BLaER1 (cell line): ENCODE data around the gene NAMPT.
"Not testable (repeated sequence)": the region's sequence is repeated elsewhere in the genome, so short reads cannot be mapped to it uniquely, and the experiment has no call there.

ENCODE experiments used
- H3K27ac ChIP-seq: shearing (Covaris generic); formaldehyde crosslinking; 2 replicates; pipeline ENCODE4 v1.8.1; 2022
- H3K27me3 ChIP-seq: shearing (Covaris generic); formaldehyde crosslinking; 2 replicates; pipeline ENCODE4 v1.8.1; 2022
- H3K36me3 ChIP-seq: shearing (Covaris generic); formaldehyde crosslinking; 2 replicates; pipeline ENCODE4 v1.8.1; 2022
- H3K4me1 ChIP-seq: shearing (Covaris generic); formaldehyde crosslinking; 2 replicates; pipeline ENCODE4 v1.8.1; 2022
- H3K4me2 ChIP-seq: shearing (Covaris generic); formaldehyde crosslinking; 2 replicates; pipeline ENCODE4 v1.8.1; 2022
- H3K4me3 ChIP-seq: shearing (Covaris generic); formaldehyde crosslinking; 2 replicates; pipeline ENCODE4 v1.8.1; 2022
- H3K9ac ChIP-seq: shearing (Covaris generic); formaldehyde crosslinking; 2 replicates; pipeline ENCODE4 v1.8.1; 2022
- H3K9me3 ChIP-seq: shearing (Covaris generic); formaldehyde crosslinking; 2 replicates; pipeline ENCODE4 v1.8.1; 2022
- H4K20me1 ChIP-seq: shearing (Covaris generic); formaldehyde crosslinking; 2 replicates; pipeline ENCODE4 v1.8.1; 2022
- Cebpa-rat ChIP-seq: shearing (Covaris generic); IDR thresholded peaks from 2 replicates; pipeline ENCODE4 v1.8.1; 2022

The NAMPT gene

GRCh38 chr7:106305732-106306131 lies 20.9 kb upstream of the NAMPT start:
- Histone ChIP-seq H3K9ac (no peak overlapping the region), H3K9me3 (peaks cover 17% of the 10 kb centered on the region), H3K36me3 (no peaks in the 10 kb centered on the region), H3K4me2 (no peak overlapping the region), H4K20me1 (no peaks in the 10 kb centered on the region), H3K27me3 (no peaks in the 10 kb centered on the region), H3K4me1 (no peaks in the 10 kb centered on the region), H3K27ac (no peak overlapping the region), H3K4me3 (no peak overlapping the region)
- no peak for TF ChIP-seq Cebpa-rat

GRCh38 chr7:106304568-106304967 lies 19.8 kb upstream of the NAMPT start:
- Histone ChIP-seq H3K4me2 (no peak overlapping the region), H3K9me3 (peaks cover 17% of the 10 kb centered on the region), H3K4me3 (no peak overlapping the region), H3K9ac (no peak overlapping the region), H3K4me1 (no peaks in the 10 kb centered on the region), H3K36me3 (no peaks in the 10 kb centered on the region), H3K27me3 (no peaks in the 10 kb centered on the region), H3K27ac (no peak overlapping the region), H4K20me1 (no peaks in the 10 kb centered on the region)
- no peak for TF ChIP-seq Cebpa-rat

DNA sequence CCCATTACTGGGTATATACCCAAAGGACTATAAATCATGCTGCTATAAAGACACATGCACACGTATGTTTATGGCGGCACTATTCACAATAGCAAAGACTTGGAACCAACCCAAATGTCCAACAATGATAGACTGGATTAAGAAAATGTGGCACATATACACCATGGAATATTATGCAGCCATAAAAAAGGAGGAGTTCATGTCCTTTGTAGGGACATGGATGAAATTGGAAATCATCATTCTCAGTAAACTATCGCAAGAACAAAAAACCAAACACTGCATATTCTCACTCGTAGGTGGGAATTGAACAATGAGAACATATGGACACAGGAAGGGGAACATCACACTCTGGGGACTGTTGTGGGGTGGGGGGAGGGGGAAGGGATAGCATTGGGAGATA lies 13.8 kb upstream of the NAMPT start:
- peaks cover 12% of the 10 kb centered on the region for H3K9me3 ChIP-seq
- not testable (repeated sequence) for H3K36me3 ChIP-seq

GRCh38 chr7:106298155-106298554 lies 13.4 kb upstream of the NAMPT start:
- H4K20me1 ChIP-seq, H3K27ac ChIP-seq, H3K36me3 ChIP-seq, H3K9ac ChIP-seq, H3K4me1 ChIP-seq, H3K27me3 ChIP-seq, H3K4me3 ChIP-seq, H3K9me3 ChIP-seq, H3K4me2 ChIP-seq: not testable (repeated sequence)

More for the DNA sequence above, 13.8 kb upstream of the NAMPT start:
- not testable (repeated sequence) for H3K9ac ChIP-seq, H3K4me2 ChIP-seq, H3K27ac ChIP-seq, H3K4me1 ChIP-seq, H4K20me1 ChIP-seq, H3K4me3 ChIP-seq, H3K27me3 ChIP-seq

DNA sequence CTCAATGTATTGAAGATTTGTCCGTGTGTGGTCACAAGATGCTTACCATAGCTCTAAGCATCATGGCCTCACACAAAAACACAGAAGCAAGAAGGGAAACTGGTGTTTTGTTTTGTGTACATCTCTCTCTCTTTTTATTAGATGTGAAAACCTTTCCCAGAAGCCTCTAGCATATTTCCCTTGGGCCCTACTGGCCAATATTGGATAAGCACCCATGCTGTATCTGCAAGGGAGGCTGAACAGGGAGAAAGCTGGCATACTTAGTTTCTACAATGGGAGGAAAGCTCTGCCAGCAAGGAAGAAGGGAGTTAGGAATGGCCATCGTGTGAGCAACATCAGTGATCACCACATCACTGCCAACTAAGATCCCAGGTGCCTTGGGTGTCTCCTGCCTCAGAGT lies 9.6 kb upstream of the NAMPT start:
- no peaks in the 10 kb centered on the region for H3K4me1 ChIP-seq
- H3K27ac ChIP-seq: no peak overlapping the region
- H3K9me3 ChIP-seq: no peaks in the 10 kb centered on the region
- no peak for TF ChIP-seq Cebpa-rat
- H4K20me1 ChIP-seq: no peaks in the 10 kb centered on the region
- no peaks in the 10 kb centered on the region for H3K36me3 ChIP-seq
- H3K4me2 ChIP-seq: no peak overlapping the region
- no peak overlapping the region for H3K4me3 ChIP-seq
- H3K27me3 ChIP-seq: no peaks in the 10 kb centered on the region
- H3K9ac ChIP-seq: no peak overlapping the region

DNA sequence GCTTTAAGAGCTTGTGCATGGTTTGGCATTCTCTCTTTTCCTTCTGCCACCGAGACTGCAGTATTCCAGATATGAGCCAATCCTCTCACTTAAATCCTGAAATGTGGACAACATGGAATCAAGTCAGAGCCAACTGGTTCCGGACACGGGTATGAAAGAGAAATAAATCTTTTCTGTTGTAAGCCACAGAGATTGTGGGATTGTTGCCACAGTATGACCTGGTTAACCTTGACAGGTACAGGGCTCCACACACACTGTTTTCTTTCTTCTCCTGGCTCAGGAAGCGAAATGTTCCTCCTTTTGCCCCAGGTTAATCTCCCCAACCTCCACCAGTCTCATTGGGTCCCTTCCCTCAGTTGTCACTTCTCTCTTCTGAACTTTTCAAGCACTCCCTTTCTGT lies 6.5 kb upstream of the NAMPT start:
- TF ChIP-seq Cebpa-rat: no peak
- no peak overlapping the region for H3K4me2 ChIP-seq

DNA sequence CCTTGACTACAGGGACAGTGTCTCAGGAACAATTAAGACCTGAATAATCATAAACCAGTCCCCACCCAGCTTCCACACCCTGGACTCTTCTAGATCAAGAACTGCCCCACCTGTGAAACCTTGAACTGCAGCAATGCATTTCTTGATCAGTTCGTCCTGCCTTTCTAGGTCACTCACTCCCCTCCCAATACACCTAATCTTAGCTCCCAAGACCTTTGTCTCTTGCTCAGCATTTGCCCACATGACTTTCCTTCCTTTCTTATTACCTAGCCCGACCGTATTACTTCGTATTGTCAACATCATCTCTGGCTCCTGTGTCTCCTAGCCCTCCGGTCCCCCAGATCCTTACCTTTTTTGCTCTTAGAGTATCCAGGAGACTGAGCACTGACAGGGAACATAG lies 5.5 kb upstream of the NAMPT start:
- no peak overlapping the region for H3K27ac ChIP-seq
- no peaks in the 10 kb centered on the region for H3K36me3 ChIP-seq
- no peak overlapping the region for H3K4me2 ChIP-seq
- no peak overlapping the region for H3K4me3 ChIP-seq
- no peaks in the 10 kb centered on the region for H4K20me1 ChIP-seq
- peaks cover 5% of the 10 kb centered on the region for H3K4me1 ChIP-seq
- H3K27me3 ChIP-seq: no peaks in the 10 kb centered on the region
- H3K9ac ChIP-seq: no peak overlapping the region
- no peaks in the 10 kb centered on the region for H3K9me3 ChIP-seq
- no peak for TF ChIP-seq Cebpa-rat

More for the DNA sequence above, 6.5 kb upstream of the NAMPT start:
- Histone ChIP-seq H3K9me3 (no peaks in the 10 kb centered on the region), H3K27ac (no peak overlapping the region), H4K20me1 (no peaks in the 10 kb centered on the region), H3K4me3 (no peak overlapping the region), H3K9ac (no peak overlapping the region), H3K27me3 (no peaks in the 10 kb centered on the region), H3K4me1 (no peaks in the 10 kb centered on the region), H3K36me3 (no peaks in the 10 kb centered on the region)

DNA sequence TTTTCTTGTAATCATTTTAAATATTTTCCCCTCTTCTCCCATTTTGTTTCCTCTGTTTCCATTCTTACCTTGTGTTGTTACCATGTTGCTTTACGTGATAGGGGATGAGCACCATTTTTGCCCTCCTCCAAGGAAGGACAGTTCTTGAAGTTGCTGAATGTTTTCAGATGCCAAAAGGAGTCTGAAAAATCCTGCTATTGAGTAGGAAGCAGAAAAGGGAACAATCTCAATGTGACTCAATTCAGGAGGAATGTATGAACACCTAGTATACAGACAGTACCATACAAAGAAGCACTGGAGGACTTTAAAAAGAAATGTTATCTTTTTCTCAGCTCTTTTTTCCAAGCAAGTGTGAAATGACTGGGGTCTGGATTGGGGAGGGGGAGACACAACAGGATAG lies 5.1 kb upstream of the NAMPT start:
- no peaks in the 10 kb centered on the region for H4K20me1 ChIP-seq
- H3K27me3 ChIP-seq: no peaks in the 10 kb centered on the region
- peaks cover 5% of the 10 kb centered on the region for H3K4me1 ChIP-seq
- TF ChIP-seq Cebpa-rat: no peak
- H3K27ac ChIP-seq: no peak overlapping the region
- no peak overlapping the region for H3K4me2 ChIP-seq
- H3K4me3 ChIP-seq: no peak overlapping the region
- H3K9me3 ChIP-seq: no peaks in the 10 kb centered on the region
- H3K36me3 ChIP-seq: no peaks in the 10 kb centered on the region
- no peak overlapping the region for H3K9ac ChIP-seq

DNA sequence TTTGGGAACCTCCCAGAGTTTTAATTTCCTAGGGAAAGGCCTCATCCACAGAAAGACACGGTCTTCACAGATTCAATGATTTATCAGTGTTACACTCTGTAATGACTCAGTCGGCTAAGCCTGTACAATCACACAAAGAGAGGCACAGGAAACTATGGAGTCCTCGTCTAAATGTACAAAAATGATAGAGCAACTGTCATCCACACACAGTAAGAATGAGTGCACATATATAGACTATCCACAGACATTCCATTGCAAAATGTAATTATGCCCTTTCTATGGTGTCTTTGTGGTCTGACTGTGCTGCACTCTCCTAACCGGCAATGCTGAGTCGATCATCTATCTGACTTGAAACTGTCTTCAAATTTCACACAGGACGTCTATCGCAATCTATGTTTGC lies 3.5 kb upstream of the NAMPT start:
- Histone ChIP-seq H3K9ac (no peak overlapping the region), H3K27me3 (no peaks in the 10 kb centered on the region), H3K4me2 (no peak overlapping the region), H3K9me3 (no peaks in the 10 kb centered on the region), H3K27ac (no peak overlapping the region), H3K4me1 (peaks cover 11% of the 10 kb centered on the region), H3K36me3 (no peaks in the 10 kb centered on the region), H3K4me3 (no peak overlapping the region), H4K20me1 (peaks cover 7% of the 10 kb centered on the region)
- no peak for TF ChIP-seq Cebpa-rat

GRCh38 chr7:106287786-106288185 lies 3.0 kb upstream of the NAMPT start:
- no peak overlapping the region for H3K27ac ChIP-seq
- no peak overlapping the region for H3K9ac ChIP-seq
- H3K9me3 ChIP-seq: no peaks in the 10 kb centered on the region
- peaks cover 16% of the 10 kb centered on the region for H3K4me1 ChIP-seq
- peaks cover 12% of the 10 kb centered on the region for H4K20me1 ChIP-seq
- no peak overlapping the region for H3K4me3 ChIP-seq
- no peaks in the 10 kb centered on the region for H3K27me3 ChIP-seq
- H3K4me2 ChIP-seq: no peak overlapping the region
- H3K36me3 ChIP-seq: no peaks in the 10 kb centered on the region
- TF ChIP-seq Cebpa-rat: no peak

DNA sequence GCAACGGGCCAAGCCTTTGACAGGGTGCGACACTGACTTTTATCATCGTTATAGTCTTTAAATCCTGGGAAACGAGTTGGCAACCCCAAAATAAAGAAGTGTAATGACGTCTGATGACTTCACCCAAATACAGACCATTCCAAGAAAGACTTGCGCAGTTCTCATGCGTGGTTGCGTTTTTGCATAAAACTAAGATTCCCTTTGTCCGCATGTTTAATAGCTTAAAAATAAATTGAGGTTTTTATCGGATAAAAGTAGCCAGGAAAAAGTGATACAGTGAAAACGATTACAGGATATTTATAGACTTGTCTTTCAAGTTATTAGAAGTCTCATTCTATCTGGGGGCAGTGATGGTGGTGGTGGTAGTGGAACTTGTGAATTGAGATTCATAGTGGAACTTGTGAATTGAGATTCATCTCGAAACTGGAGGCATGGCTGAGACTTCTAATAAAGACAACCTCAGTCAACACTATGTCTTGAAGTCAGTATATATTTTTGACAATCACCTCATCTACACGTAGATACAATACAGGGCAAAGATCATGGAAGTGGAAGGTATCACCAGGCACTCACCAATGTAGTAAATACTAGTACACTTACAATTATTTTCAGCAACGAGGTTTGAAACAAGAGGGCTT lies 1.2 kb upstream of the NAMPT start:
- Histone ChIP-seq H3K9ac (peak overlapping the region; percentile 85), H3K27ac (peak overlapping the region; percentile 84; the same call in 1 of the 2 replicates), H3K9me3 (no peaks in the 10 kb centered on the region)

More for the DNA sequence above, 1.2 kb upstream of the NAMPT start:
- TF ChIP-seq Cebpa-rat: no peak
- H3K4me3 ChIP-seq: peak overlapping the region; percentile 80
- peak overlapping the region; percentile 83 for H3K4me2 ChIP-seq
- H3K36me3 ChIP-seq: no peaks in the 10 kb centered on the region
- H3K4me1 ChIP-seq: peaks cover 22% of the 10 kb centered on the region
- H3K27me3 ChIP-seq: no peaks in the 10 kb centered on the region
- H4K20me1 ChIP-seq: peaks cover 30% of the 10 kb centered on the region
